Astrocyte of the cerebellum (primary cell): ENCODE measurements around the gene FAM120B.

Experiments used
- DNase-seq: peaks from one replicate; pipeline ENCODE4 v3.0.0-alpha.2; 2011; ENCODE audit warnings: low read depth
- H3K4me3 ChIP-seq: 2 replicates; pipeline ENCODE4 v1.5.1; 2011; ENCODE audit warnings: mild to moderate bottlenecking, low read depth, low read length, moderate library complexity
- in situ Hi-C: cut with HindIII; loops from 2 replicates; pipeline ENCODE4 v1.10.0; 2017; ENCODE audit warnings: low sequenced_read_pairs
- TF ChIP-seq, protein P1 (sequence below): IDR thresholded peaks from 2 replicates; pipeline ENCODE4 v1.5.1; 2012; ENCODE audit warnings: low read length, low read depth, moderate library complexity, mild to moderate bottlenecking; ENCODE audit errors: missing control alignments

FAM120B gene

GRCh38 chr6:170293341-170294231 lies 13.0 kb upstream of the FAM120B start:
- H3K4me3 ChIP-seq = no peak overlapping the region
- DNase-seq = no peak
- TF ChIP-seq, protein P1, sequence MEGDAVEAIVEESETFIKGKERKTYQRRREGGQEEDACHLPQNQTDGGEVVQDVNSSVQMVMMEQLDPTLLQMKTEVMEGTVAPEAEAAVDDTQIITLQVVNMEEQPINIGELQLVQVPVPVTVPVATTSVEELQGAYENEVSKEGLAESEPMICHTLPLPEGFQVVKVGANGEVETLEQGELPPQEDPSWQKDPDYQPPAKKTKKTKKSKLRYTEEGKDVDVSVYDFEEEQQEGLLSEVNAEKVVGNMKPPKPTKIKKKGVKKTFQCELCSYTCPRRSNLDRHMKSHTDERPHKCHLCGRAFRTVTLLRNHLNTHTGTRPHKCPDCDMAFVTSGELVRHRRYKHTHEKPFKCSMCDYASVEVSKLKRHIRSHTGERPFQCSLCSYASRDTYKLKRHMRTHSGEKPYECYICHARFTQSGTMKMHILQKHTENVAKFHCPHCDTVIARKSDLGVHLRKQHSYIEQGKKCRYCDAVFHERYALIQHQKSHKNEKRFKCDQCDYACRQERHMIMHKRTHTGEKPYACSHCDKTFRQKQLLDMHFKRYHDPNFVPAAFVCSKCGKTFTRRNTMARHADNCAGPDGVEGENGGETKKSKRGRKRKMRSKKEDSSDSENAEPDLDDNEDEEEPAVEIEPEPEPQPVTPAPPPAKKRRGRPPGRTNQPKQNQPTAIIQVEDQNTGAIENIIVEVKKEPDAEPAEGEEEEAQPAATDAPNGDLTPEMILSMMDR = no peak
- in situ Hi-C loops = no loop called here

GRCh38 chr6:170294298-170294730 lies 12.2 kb upstream of the FAM120B start:
- H3K4me3 ChIP-seq = no peak overlapping the region
- DNase-seq = no peak
- TF ChIP-seq, protein P1 = no peak
- in situ Hi-C loops = no loop called here

GRCh38 chr6:170294813-170295509 lies 11.6 kb upstream of the FAM120B start:
- peak overlapping the region; percentile 43 for H3K4me3 ChIP-seq
- in situ Hi-C loops = no loop called here
- DNase-seq = no peak
- TF ChIP-seq, protein P1 = no peak

- DNase-seq = no peak
Observed at GRCh38 chr6:170295510-170296422, 10.8 kb upstream of the FAM120B start.

GRCh38 chr6:170296423-170296745 lies 10.2 kb upstream of the FAM120B start:
- in situ Hi-C loops = no loop called here
- no peak overlapping the region for H3K4me3 ChIP-seq
- DNase-seq = no peak
- TF ChIP-seq, protein P1 = no peak

More at GRCh38 chr6:170295510-170296422, 10.8 kb upstream of the FAM120B start:
- peak overlapping the region; percentile 43 for H3K4me3 ChIP-seq
- TF ChIP-seq, protein P1 = no peak
- in situ Hi-C loops = no loop called here
